ENCODE measurements around the gene RPS27. TPM values are rescaled to one million over a fixed set of nuclear protein-coding genes. Genes with fewer than 3 reads are reported as not detected.
A peak's percentile ranks its signal among the peaks of the same experiment; 100 is the strongest.
"Not testable (repeated sequence)": the region's sequence is repeated elsewhere in the genome, so short reads cannot be mapped to it uniquely, and the experiment has no call there.

The RPS27 gene
- total RNA-seq, 1 experiment from 2014 or later: 1,095 TPM

DNA sequence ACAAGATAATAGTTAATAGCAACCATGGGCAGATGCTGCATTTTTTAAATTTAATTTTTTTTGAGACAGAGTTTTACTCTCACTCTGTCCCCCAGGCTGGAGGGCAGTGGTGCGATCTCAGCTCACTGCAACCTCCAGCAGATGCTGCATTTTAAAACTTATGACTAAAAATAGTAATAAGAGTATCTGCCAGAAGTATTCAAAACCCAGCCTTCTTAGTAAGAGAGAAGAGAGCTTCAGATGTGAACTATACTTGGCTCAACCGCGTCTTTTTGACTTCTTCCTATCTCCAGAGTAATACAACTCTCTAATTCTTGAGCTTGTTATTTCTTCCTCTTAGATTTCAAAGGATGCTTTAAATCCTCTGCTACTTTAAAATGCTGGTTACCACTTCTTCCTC, 4.6 kb downstream of the RPS27 start:
- H3K27me3 ChIP-seq (ENCODE audit: control insufficient read depth, insufficient read depth, low read length): no peaks in the 10 kb centered on the region
- in situ Hi-C loops (cut with HindIII; ENCODE audit: low pct_unique_long_range_greater_than_20kb, low sequenced_read_pairs) (no loop called here), intact Hi-C loops (cut with micrococcal nuclease; ENCODE audit: unreplicated experiment) (no loop called here)
- peaks cover 12% of the 10 kb centered on the region for H3K4me1 ChIP-seq (ENCODE audit: control insufficient read depth, insufficient read depth, low read length)
- TF ChIP-seq POLR2AphosphoS5 (IDR thresholded peaks at IDR 0.05; ENCODE audit: low read depth, low read length): no peak
- TF ChIP-seq SIN3A (IDR thresholded peaks at IDR 0.05; ENCODE audit: borderline replicate concordance, insufficient read depth, low read depth, low read length): no peak
- no peak for TF ChIP-seq TCF7L2 (IDR thresholded peaks at IDR 0.05; ENCODE audit: low read depth, low read length)
- TF ChIP-seq REST (IDR thresholded peaks at IDR 0.05; ENCODE audit: insufficient read depth in 1 of 2, low read depth in 2 of 2, low read length in 1 of 2): no peak
- TF ChIP-seq, protein P1, sequence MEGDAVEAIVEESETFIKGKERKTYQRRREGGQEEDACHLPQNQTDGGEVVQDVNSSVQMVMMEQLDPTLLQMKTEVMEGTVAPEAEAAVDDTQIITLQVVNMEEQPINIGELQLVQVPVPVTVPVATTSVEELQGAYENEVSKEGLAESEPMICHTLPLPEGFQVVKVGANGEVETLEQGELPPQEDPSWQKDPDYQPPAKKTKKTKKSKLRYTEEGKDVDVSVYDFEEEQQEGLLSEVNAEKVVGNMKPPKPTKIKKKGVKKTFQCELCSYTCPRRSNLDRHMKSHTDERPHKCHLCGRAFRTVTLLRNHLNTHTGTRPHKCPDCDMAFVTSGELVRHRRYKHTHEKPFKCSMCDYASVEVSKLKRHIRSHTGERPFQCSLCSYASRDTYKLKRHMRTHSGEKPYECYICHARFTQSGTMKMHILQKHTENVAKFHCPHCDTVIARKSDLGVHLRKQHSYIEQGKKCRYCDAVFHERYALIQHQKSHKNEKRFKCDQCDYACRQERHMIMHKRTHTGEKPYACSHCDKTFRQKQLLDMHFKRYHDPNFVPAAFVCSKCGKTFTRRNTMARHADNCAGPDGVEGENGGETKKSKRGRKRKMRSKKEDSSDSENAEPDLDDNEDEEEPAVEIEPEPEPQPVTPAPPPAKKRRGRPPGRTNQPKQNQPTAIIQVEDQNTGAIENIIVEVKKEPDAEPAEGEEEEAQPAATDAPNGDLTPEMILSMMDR (IDR thresholded peaks at IDR 0.05): no peak
- H3K36me3 ChIP-seq (ENCODE audit: control insufficient read depth, insufficient read depth, low read length): peaks cover 18% of the 10 kb centered on the region
- ChIA-PET POLR2A (no interaction called here), CTCF (interaction anchor here (0.7 kb wide), 1 partner anchor 195 kb away, joined by 3 read pairs; no protein-coding TSS in a partner anchor)
- H3K27ac ChIP-seq (ENCODE audit: low read length): no peak overlapping the region
- DNase-seq (ENCODE audit: low read depth, low spot score): no peak
- no TSS peak for BruUV-seq (replicated peaks)
- H3K4me3 ChIP-seq (ENCODE audit: low read depth in 2 of 2, low read length in 2 of 2): no peak overlapping the region
- no peak for ATAC-seq
- H3K9me3 ChIP-seq (ENCODE audit: control insufficient read depth, insufficient read depth, low read depth, low read length): no peaks in the 10 kb centered on the region

DNA sequence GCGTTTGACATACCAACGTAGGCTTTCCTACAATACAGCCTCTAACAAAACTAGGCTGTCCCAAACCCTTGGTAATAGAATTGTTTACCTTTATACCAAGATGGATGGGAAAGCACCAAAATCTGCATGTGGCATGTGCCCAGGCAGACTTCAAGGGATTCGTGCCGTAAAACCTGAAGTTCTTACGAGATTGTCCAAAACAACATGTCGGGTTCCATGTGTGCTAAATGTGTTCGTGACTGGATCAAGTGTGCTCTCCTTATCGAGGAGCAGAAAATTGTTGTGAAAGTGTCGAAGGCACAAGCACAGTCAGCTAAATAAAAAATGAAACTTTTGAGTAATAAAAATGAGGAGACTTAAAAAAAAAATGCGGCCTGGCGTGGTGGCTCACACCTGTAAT, 5.1 kb downstream of the RPS27 start:
- Histone ChIP-seq H3K9me3 (ENCODE audit: control insufficient read depth, insufficient read depth, low read depth, low read length) (no peaks in the 10 kb centered on the region), H3K4me3 (ENCODE audit: low read depth in 2 of 2, low read length in 2 of 2) (no peak overlapping the region), H3K27me3 (ENCODE audit: control insufficient read depth, insufficient read depth, low read length) (no peaks in the 10 kb centered on the region), H3K36me3 (ENCODE audit: control insufficient read depth, insufficient read depth, low read length) (peaks cover 18% of the 10 kb centered on the region), H3K4me1 (ENCODE audit: control insufficient read depth, insufficient read depth, low read length) (peaks cover 12% of the 10 kb centered on the region), H3K27ac (ENCODE audit: low read length) (no peak overlapping the region)
- ATAC-seq (no peak), DNase-seq (ENCODE audit: low read depth, low spot score) (no peak)
- ChIA-PET CTCF (interaction anchor here (0.7 kb wide), 1 partner anchor 194 kb away, joined by 3 read pairs; no protein-coding TSS in a partner anchor), POLR2A (no interaction called here)
- no TSS peak for BruUV-seq (replicated peaks)
- intact Hi-C loops (cut with micrococcal nuclease; ENCODE audit: unreplicated experiment): no loop called here
- TF ChIP-seq POLR2AphosphoS5 (IDR thresholded peaks at IDR 0.05; ENCODE audit: low read depth, low read length) (no peak; the same call in 1 of the 2 replicates), TCF7L2 (IDR thresholded peaks at IDR 0.05; ENCODE audit: low read depth, low read length) (no peak), REST (IDR thresholded peaks at IDR 0.05; ENCODE audit: insufficient read depth in 1 of 2, low read depth in 2 of 2, low read length in 1 of 2) (no peak), SIN3A (IDR thresholded peaks at IDR 0.05; ENCODE audit: borderline replicate concordance, insufficient read depth, low read depth, low read length) (no peak)
- TF ChIP-seq, protein P1 (IDR thresholded peaks at IDR 0.05): no peak
- in situ Hi-C loops (cut with HindIII; ENCODE audit: low pct_unique_long_range_greater_than_20kb, low sequenced_read_pairs): no loop called here

- intact Hi-C loops (cut with micrococcal nuclease; ENCODE audit: unreplicated experiment); H3K36me3 ChIP-seq (ENCODE audit: control insufficient read depth, insufficient read depth, low read length); H3K27me3 ChIP-seq (ENCODE audit: control insufficient read depth, insufficient read depth, low read length); CTCF ChIA-PET; DNase-seq (ENCODE audit: low read depth, low spot score); in situ Hi-C loops (cut with HindIII; ENCODE audit: low pct_unique_long_range_greater_than_20kb, low sequenced_read_pairs); H3K4me3 ChIP-seq (ENCODE audit: low read depth in 2 of 2, low read length in 2 of 2); BruUV-seq (replicated peaks); H3K27ac ChIP-seq (ENCODE audit: low read length); H3K9me3 ChIP-seq (ENCODE audit: control insufficient read depth, insufficient read depth, low read depth, low read length); H3K4me1 ChIP-seq (ENCODE audit: control insufficient read depth, insufficient read depth, low read length): not testable (repeated sequence)
- 0 out of 2 replicates have a peak, but pooled peaks have one; percentile 11 for ATAC-seq
- POLR2A ChIA-PET: interaction anchor here (0.6 kb wide), 1 partner anchor 50 kb away, joined by 8 read pairs; the partner anchor contains the start of gene DENND4B
These were observed 6.3 kb downstream of the RPS27 start for GRCh38 chr1:153996882-153997281.
